ENCODE measurements around the gene PPP2R2C.

The PPP2R2C gene

DNA sequence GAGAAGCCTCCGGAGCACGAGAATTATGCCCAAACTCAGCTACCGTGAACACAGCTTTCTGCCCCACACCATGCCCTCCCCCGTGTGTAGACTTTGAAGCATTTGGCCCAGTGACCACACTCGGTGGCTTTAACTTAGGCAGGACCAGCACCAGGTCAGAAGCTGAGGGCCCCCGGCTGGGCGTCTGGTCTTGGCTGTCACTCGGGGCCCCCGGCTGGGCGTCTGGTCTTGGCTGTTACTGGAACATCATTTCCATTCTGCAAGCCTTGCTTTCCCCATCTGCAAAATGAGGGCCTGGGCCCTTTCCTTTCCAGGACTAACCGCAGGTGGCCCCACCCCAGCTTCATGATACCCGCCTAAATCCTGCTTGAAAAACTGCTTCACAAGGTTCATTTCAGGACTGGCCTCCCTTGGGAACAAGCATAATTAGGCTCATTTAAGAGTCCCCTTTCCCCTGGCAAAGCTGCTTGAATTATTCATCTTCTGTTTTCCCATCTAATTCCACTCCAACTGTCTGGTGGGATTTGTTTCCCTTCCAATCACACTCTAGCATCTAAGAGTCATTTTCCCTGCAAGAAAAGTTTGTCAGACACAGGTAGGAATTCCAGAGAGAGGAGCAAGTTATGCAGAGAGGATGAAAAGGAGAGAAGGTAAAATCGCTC, 120.3 kb downstream of the PPP2R2C start:
- ATAC-seq (ENCODE audit: low read depth), result no peak
- no peak for DNase-seq (ENCODE audit: low spot score)
- Histone ChIP-seq H3K9me3 (ENCODE audit: severe bottlenecking) (no peaks in the 10 kb centered on the region), H3K4me3 (ENCODE audit: severe bottlenecking) (no peak overlapping the region), H3K36me3 (ENCODE audit: low read depth) (no peaks in the 10 kb centered on the region), H3K4me1 (ENCODE audit: insufficient read depth, poor library complexity, severe bottlenecking) (no peaks in the 10 kb centered on the region), H3K27ac (ENCODE audit: poor library complexity, severe bottlenecking) (no peak overlapping the region), H3K27me3 (ENCODE audit: insufficient read depth, poor library complexity, severe bottlenecking) (no peaks in the 10 kb centered on the region)
- TF ChIP-seq, protein P1, sequence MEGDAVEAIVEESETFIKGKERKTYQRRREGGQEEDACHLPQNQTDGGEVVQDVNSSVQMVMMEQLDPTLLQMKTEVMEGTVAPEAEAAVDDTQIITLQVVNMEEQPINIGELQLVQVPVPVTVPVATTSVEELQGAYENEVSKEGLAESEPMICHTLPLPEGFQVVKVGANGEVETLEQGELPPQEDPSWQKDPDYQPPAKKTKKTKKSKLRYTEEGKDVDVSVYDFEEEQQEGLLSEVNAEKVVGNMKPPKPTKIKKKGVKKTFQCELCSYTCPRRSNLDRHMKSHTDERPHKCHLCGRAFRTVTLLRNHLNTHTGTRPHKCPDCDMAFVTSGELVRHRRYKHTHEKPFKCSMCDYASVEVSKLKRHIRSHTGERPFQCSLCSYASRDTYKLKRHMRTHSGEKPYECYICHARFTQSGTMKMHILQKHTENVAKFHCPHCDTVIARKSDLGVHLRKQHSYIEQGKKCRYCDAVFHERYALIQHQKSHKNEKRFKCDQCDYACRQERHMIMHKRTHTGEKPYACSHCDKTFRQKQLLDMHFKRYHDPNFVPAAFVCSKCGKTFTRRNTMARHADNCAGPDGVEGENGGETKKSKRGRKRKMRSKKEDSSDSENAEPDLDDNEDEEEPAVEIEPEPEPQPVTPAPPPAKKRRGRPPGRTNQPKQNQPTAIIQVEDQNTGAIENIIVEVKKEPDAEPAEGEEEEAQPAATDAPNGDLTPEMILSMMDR (IDR thresholded peaks at IDR 0.05; ENCODE audit: poor library complexity, severe bottlenecking), result no peak

- H3K27ac ChIP-seq (ENCODE audit: poor library complexity, severe bottlenecking), result no peak overlapping the region
- H3K27me3 ChIP-seq (ENCODE audit: insufficient read depth, poor library complexity, severe bottlenecking), result no peaks in the 10 kb centered on the region
- no peak for ATAC-seq (ENCODE audit: low read depth)
- H3K4me3 ChIP-seq (ENCODE audit: severe bottlenecking), result no peak overlapping the region
- H3K9me3 ChIP-seq (ENCODE audit: severe bottlenecking), result no peaks in the 10 kb centered on the region
- no peaks in the 10 kb centered on the region for H3K4me1 ChIP-seq (ENCODE audit: insufficient read depth, poor library complexity, severe bottlenecking)
- TF ChIP-seq, protein P1 (IDR thresholded peaks at IDR 0.05; ENCODE audit: poor library complexity, severe bottlenecking), result no peak
- DNase-seq (ENCODE audit: low spot score), result no peak
- no peaks in the 10 kb centered on the region for H3K36me3 ChIP-seq (ENCODE audit: low read depth)
Observed at GRCh38 chr4:6351246-6352000, 121.0 kb downstream of the PPP2R2C start.

- H3K9me3 ChIP-seq (ENCODE audit: severe bottlenecking), result no peaks in the 10 kb centered on the region
- TF ChIP-seq, protein P1 (IDR thresholded peaks at IDR 0.05; ENCODE audit: poor library complexity, severe bottlenecking), result no peak
- H3K27ac ChIP-seq (ENCODE audit: poor library complexity, severe bottlenecking), result no peak overlapping the region
- DNase-seq (ENCODE audit: low spot score) (no peak), ATAC-seq (ENCODE audit: low read depth) (no peak)
- no peaks in the 10 kb centered on the region for H3K4me1 ChIP-seq (ENCODE audit: insufficient read depth, poor library complexity, severe bottlenecking)
- no peaks in the 10 kb centered on the region for H3K36me3 ChIP-seq (ENCODE audit: low read depth)
- H3K4me3 ChIP-seq (ENCODE audit: severe bottlenecking), result no peak overlapping the region
- no peaks in the 10 kb centered on the region for H3K27me3 ChIP-seq (ENCODE audit: insufficient read depth, poor library complexity, severe bottlenecking)
Observed at GRCh38 chr4:6350646-6351045, 121.8 kb downstream of the PPP2R2C start.

GRCh38 chr4:6349896-6350603, 122.4 kb downstream of the PPP2R2C start:
- no peaks in the 10 kb centered on the region for H3K9me3 ChIP-seq (ENCODE audit: severe bottlenecking)
- TF ChIP-seq, protein P1 (IDR thresholded peaks at IDR 0.05; ENCODE audit: poor library complexity, severe bottlenecking), result no peak
- DNase-seq (ENCODE audit: low spot score), result no peak
- H3K27me3 ChIP-seq (ENCODE audit: insufficient read depth, poor library complexity, severe bottlenecking), result no peaks in the 10 kb centered on the region
- H3K4me1 ChIP-seq (ENCODE audit: insufficient read depth, poor library complexity, severe bottlenecking), result no peaks in the 10 kb centered on the region
- ATAC-seq (ENCODE audit: low read depth), result no peak
- no peak overlapping the region for H3K27ac ChIP-seq (ENCODE audit: poor library complexity, severe bottlenecking)
- H3K36me3 ChIP-seq (ENCODE audit: low read depth), result no peaks in the 10 kb centered on the region
- no peak overlapping the region for H3K4me3 ChIP-seq (ENCODE audit: severe bottlenecking)
